Measurements from ENCODE around the gene RASAL3.

Gene RASAL3

GRCh38 chr19:15432629-15433518, 31.5 kb downstream of the RASAL3 start:
- DNase-seq, result peak; percentile 89 to 91

- no peak for DNase-seq
These were observed 32.3 kb downstream of the RASAL3 start for GRCh38 chr19:15432018-15432494.

- no peak for DNase-seq
These were observed 32.8 kb downstream of the RASAL3 start for GRCh38 chr19:15431396-15432017.

DNA sequence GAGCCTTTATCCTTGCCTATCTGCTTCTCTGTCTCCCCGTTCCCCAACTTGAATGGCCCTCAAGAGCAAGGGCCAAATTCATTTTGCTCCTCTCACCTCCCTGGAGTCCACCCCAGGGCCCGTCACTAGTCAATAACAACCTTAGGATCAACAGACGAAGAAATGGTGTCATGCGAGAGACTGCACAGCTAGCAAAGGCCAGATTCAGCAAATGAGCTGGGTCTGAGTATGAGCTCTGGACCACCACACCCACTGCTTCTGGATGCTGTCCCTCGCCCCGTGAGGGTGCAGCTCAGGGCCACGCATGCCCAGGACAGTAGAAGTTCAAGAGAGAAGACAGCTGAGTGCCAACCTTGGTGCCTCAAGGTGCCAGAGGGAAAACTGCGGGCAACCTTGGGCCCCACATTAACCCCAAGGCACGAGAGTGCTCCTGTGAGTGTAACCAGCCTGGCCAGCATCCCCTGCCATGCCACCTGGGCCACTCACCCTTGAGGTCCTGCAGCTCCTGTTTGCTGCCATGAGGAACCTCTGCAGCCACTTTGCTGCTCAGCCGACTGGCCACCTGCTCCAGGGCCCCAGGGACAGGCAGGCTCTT, 33.7 kb downstream of the RASAL3 start:
- no peak for DNase-seq

GRCh38 chr19:15429825-15430467, 34.4 kb downstream of the RASAL3 start:
- DNase-seq, result no peak

DNA sequence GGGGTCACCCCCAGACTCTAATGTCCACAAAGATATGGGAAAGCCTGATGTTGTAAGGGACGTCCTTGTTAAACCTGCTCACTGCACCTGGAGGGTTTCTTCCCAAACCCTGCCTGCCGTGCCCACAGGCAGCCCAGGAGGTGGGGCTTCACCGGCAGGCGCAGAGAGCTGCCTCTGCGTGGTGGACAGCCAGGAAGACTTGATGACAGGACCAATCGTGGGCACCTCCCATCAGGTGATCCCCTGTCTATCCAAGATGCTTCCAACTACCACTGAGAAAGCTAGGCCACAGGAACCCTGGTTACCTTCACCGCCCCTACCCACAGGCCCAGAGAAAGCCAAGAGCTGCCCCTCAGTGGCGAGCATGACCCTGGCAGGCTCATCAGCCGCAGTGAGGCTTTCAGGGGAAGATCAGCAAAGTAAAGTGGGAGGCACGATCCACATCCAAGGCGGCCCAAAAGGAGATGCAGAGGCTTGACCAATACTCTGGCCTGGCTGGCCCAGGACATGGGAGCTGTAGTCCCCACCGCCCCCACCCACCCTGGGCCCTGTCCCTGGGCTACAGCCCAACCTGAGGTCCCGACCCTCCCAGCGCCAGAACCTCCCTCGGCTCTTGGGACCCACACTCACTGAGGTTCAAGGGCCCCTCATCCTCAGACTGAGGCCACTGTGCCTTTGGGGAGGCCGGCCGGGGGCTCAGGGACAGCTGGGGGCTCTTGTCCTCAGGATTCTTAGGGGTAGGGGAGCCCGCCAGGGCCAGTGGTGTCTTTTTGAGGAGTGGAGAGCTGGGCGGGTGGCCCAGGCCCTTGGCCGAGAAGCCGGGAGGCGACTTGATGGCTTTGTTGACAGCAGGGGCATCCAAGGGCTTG, 35.2 kb downstream of the RASAL3 start:
- DNase-seq, result no peak

- DNase-seq, result no peak
These were observed 36.3 kb downstream of the RASAL3 start for GRCh38 chr19:15427991-15428471.

DNA sequence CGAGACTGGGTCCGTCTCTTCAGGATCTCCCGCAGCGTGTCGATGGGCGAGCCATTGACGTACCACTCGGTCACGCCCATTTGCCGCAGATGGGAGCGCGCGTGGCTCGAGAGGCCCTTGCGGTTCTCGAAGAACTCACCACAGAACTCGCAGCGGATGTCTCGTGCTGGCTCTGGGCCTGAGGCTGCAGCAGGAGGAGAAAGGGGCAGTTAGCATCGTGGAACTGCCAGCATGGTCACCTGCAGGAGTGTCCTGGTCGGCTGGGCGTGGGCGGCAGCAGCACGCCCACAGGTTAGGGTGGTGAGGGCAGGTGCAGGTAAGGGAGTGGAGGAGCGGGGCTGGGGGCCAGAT, 37.0 kb downstream of the RASAL3 start:
- no peak for DNase-seq

DNA sequence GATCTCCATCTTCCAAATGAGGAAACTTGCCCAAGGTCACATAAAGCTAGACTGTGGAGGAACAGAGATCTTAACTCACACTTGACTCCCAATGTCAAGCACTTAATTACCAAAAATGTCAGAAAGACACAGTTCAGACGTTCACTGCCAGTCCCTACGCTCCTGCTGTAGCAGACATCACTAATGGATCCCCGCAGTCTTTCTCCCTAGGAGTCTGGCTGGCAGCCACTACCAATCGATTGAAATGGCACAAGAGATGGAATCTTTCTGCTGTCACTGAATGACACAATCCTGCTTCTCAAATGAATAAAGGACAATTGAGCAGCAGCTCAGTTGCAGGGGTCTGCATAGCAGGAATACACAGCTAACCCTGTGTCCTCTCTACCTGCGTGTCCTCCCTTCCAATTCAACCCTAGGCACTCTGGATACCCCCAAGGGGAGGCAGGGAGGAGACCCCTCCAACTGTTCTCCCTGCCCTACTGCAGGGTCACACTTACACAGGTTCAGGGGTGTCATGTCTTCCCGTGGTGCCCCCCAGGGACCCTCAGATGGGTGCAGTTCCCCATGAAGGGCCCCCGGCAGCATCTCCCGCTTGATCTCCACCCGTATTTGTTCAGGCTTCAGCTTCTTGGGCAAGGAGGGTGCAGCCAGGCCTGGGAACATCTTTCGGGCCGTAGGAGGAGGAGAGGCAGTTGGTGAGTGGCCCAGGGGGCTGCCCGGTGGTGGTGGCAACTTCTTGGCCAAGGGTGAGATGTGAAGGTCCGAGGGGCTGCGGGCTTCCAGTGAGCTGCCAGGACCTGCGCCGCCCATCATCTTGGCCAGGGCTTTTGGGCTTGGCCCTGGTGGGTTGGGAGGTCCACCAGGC, 37.6 kb downstream of the RASAL3 start:
- no peak for DNase-seq

- DNase-seq, result no peak
These were observed 38.9 kb downstream of the RASAL3 start for GRCh38 chr19:15425321-15425950.

- DNase-seq, result no peak
These were observed 39.6 kb downstream of the RASAL3 start for GRCh38 chr19:15424692-15425272.

GRCh38 chr19:15424121-15424520, 40.2 kb downstream of the RASAL3 start:
- no peak for DNase-seq

DNA sequence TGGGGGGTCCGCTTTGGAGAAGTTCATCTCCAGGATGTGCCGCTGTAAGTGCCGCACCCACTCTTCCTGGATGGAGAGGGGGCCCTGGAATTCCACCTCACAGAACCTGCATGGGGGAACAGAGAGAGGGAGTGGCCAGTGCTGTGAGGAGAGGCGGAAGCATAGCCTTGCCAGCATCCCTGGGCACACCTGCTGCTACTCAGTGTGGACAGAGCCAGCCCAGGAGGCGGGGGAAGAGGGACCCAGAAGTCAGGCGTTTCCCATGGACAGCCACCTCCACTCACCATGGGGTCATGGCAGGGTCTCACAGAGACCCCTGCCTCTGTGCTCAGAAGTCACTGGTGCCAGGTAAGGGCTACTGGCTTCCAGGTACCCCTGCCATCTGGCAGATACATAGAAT, 41.2 kb downstream of the RASAL3 start:
- no peak for DNase-seq

DNA sequence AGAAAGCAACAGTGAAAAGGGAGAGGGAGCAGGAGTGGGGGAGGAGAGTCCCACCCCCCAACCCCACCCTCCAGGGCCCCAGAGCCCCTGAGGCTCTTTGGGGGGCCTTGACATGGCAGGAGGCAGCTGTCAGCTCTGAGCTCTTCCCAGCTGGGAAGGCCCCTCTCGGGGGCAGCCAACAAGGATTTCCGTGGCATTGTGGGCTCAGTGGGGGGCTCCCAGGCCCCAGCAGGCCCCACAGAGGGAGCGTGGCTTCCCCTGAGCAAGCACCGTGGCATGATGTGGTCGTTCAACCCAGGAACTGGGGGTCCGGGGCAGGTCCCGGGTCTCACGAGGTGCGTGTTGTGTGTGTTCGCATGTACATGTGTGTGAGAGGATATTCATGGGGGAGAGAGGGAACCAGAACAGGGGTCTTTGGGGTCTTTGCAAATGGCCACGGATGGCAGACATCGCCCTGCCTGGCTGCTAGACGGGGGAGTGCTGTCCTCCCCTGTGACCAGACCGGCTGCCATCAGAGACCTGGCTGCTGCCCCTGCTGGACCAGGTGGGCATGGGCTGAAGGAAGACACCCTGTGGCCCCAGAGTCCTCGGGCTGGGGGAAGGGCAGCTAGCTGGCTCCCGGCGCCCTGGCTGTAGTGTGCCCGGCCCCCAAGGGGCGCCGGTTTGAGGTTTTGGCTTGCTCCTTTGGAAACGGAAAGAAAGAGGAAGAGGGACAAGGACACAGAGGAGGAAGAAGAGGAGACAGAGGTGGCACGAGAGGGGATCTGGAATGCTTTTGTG, 41.9 kb downstream of the RASAL3 start:
- no peak for DNase-seq

- DNase-seq, result no peak
These were observed 42.6 kb downstream of the RASAL3 start for GRCh38 chr19:15421721-15422260.

GRCh38 chr19:15421136-15421695, 43.1 kb downstream of the RASAL3 start:
- DNase-seq, result no peak

DNA sequence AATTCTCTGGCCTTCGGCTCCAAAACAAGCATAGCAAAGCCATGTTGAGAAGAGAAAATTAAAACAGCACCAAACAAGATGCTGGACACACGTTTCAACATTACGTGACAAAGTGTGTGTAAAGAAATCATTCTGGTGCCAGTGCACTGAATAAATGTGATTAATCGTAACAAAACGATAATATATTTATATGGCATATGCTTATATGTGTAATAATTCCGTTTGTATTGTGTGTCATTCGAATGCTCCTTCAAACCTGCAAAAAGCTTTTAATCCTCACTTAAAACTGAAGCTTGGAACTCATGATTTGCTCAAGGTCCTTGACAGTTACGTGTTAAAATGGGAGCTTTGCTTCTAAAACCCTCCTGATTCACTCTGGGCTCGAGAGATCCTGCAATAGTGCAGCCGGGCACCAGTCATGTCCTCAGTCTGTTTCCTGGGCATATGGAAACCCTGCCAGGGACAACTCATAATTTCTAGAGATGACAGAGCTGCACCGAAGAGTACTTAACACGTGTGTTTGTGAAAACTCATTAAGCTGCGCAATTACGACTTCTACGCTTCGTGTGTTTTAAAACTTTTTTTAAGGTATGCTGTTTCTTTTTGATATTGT, 44.8 kb downstream of the RASAL3 start:
- no peak for DNase-seq
